ENCODE measurements around the gene FAM217B.

FAM217B gene

GRCh38 chr20:59983076-59983475 lies 42.9 kb downstream of the FAM217B start:
- no peak overlapping the region for H3K4me3 ChIP-seq (ENCODE audit: control insufficient read depth, low read depth, low read length)
- no peak for DNase-seq (ENCODE audit: low read depth)
- no peak for TF ChIP-seq CTCF (IDR thresholded peaks at IDR 0.05; ENCODE audit: control insufficient read depth, insufficient read depth, low read depth, low read length, missing control alignments)

GRCh38 chr20:59984541-59984940 lies 44.4 kb downstream of the FAM217B start:
- H3K4me3 ChIP-seq (ENCODE audit: control insufficient read depth, low read depth, low read length), result no peak overlapping the region
- TF ChIP-seq CTCF (IDR thresholded peaks at IDR 0.05; ENCODE audit: control insufficient read depth, insufficient read depth, low read depth, low read length, missing control alignments), result no peak
- no peak for DNase-seq (ENCODE audit: low read depth)

GRCh38 chr20:59985164-59985563 lies 45.0 kb downstream of the FAM217B start:
- no peak for TF ChIP-seq CTCF (IDR thresholded peaks at IDR 0.05; ENCODE audit: control insufficient read depth, insufficient read depth, low read depth, low read length, missing control alignments)
- H3K4me3 ChIP-seq (ENCODE audit: control insufficient read depth, low read depth, low read length), result no peak overlapping the region
- DNase-seq (ENCODE audit: low read depth), result no peak

GRCh38 chr20:59985864-59986263 lies 45.7 kb downstream of the FAM217B start:
- DNase-seq (ENCODE audit: low read depth), result no peak
- no peak overlapping the region for H3K4me3 ChIP-seq (ENCODE audit: control insufficient read depth, low read depth, low read length)
- no peak for TF ChIP-seq CTCF (IDR thresholded peaks at IDR 0.05; ENCODE audit: control insufficient read depth, insufficient read depth, low read depth, low read length, missing control alignments)

- no peak for TF ChIP-seq CTCF (IDR thresholded peaks at IDR 0.05; ENCODE audit: control insufficient read depth, insufficient read depth, low read depth, low read length, missing control alignments)
- no peak for DNase-seq (ENCODE audit: low read depth)
- H3K4me3 ChIP-seq (ENCODE audit: control insufficient read depth, low read depth, low read length), result no peak overlapping the region
Measured at GRCh38 chr20:59987135-59987534, 46.9 kb downstream of the FAM217B start.

GRCh38 chr20:59988141-59988540 lies 48.0 kb downstream of the FAM217B start:
- TF ChIP-seq CTCF (IDR thresholded peaks at IDR 0.05; ENCODE audit: control insufficient read depth, insufficient read depth, low read depth, low read length, missing control alignments), result no peak
- no peak overlapping the region for H3K4me3 ChIP-seq (ENCODE audit: control insufficient read depth, low read depth, low read length)
- no peak for DNase-seq (ENCODE audit: low read depth)

GRCh38 chr20:59992526-59993084 lies 52.4 kb downstream of the FAM217B start:
- no peak for DNase-seq (ENCODE audit: low read depth)
- no peak overlapping the region for H3K4me3 ChIP-seq (ENCODE audit: control insufficient read depth, low read depth, low read length)
- TF ChIP-seq CTCF (IDR thresholded peaks at IDR 0.05; ENCODE audit: control insufficient read depth, insufficient read depth, low read depth, low read length, missing control alignments), result peak; percentile 40
